Cardiac muscle cell (in vitro differentiated cells and primary cell): Measurements from ENCODE around the gene RAMACL. TPM values are rescaled to one million over a fixed set of nuclear protein-coding genes. Genes with fewer than 3 reads are reported as not detected.

Experiments used
- DNase-seq, 2 donors: peaks; one replicate each; pipeline versions ENCODE4 v3.0.0 to v3.0.0-alpha.2; 2010 to 2017; ENCODE audit warnings: low read depth in 1 of 2, low spot score in 1 of 2
- H3K27ac ChIP-seq: fragments of 200-600 bp; sonication (generic); 2 replicates; pipeline ENCODE4 v1.5.1; 2016
- H3K27me3 ChIP-seq: fragments of 200-600 bp; sonication (generic); 2 replicates; pipeline ENCODE4 v1.6.0; 2016; ENCODE audit warnings: control low read depth
- H3K36me3 ChIP-seq: fragments of 200-600 bp; sonication (generic); 2 replicates; pipeline ENCODE4 v1.5.1; 2016; ENCODE audit warnings: control low read depth
- H3K4me1 ChIP-seq: fragments of 200-600 bp; sonication (generic); 2 replicates; pipeline ENCODE4 v1.8.1; 2017; ENCODE audit warnings: low read depth, mild to moderate bottlenecking, mixed run types
- H3K4me3 ChIP-seq: fragments of 200-600 bp; sonication (generic); 2 replicates; pipeline ENCODE4 v1.5.1; 2016; ENCODE audit warnings: mild to moderate bottlenecking
- H3K9me3 ChIP-seq: fragments of 200-600 bp; sonication (generic); 2 replicates; pipeline ENCODE4 v1.5.1; 2017; ENCODE audit warnings: low read depth, mild to moderate bottlenecking, control low read depth
- CTCF ChIP-seq: IDR thresholded peaks from 2 replicates; pipeline ENCODE4 v1.5.1; 2012; ENCODE audit warnings: low read depth, mild to moderate bottlenecking, low read length
- polyA plus RNA-seq: library from polyadenylated mRNA; unstranded; fragments of >200 nt; fragmentation: Nextera tagmentation; extraction: Ambion mirVana; gene quantifications from 2 replicates; pipeline ENCODE4 v1.2.1, GENCODE V29; 2016
- total RNA-seq: library from RNA; depleted of rRNA; stranded (reverse); fragments of >200 nt; gene quantifications from 2 replicates; pipeline ENCODE4 v1.2.3, GENCODE V29; 2016

RAMACL gene
- total and polyA plus RNA-seq, 2 experiments from 2014 or later, result 0.44 to 0.45 TPM

GRCh38 chr6:166625356-166625755 lies 38.9 kb upstream of the RAMACL start:
- no peaks in the 10 kb centered on the region for H3K4me1 ChIP-seq
- peaks cover 35% of the 10 kb centered on the region for H3K27me3 ChIP-seq
- DNase-seq, result peak in 1 of 2 donors; percentile 87
- H3K4me3 ChIP-seq, result no peak overlapping the region
- no peak overlapping the region for H3K27ac ChIP-seq
- TF ChIP-seq CTCF, result no peak
- no peaks in the 10 kb centered on the region for H3K36me3 ChIP-seq
- H3K9me3 ChIP-seq, result no peaks in the 10 kb centered on the region

GRCh38 chr6:166624275-166624674 lies 37.8 kb upstream of the RAMACL start:
- H3K9me3 ChIP-seq, result no peaks in the 10 kb centered on the region
- no peak overlapping the region for H3K4me3 ChIP-seq
- H3K4me1 ChIP-seq, result peaks cover 3% of the 10 kb centered on the region
- no peak for TF ChIP-seq CTCF
- peak in 1 of 2 donors; percentile 96 for DNase-seq
- peaks cover 24% of the 10 kb centered on the region for H3K27me3 ChIP-seq
- no peak overlapping the region for H3K27ac ChIP-seq
- H3K36me3 ChIP-seq, result no peaks in the 10 kb centered on the region

- peaks cover 19% of the 10 kb centered on the region for H3K27me3 ChIP-seq
- H3K4me1 ChIP-seq, result peaks cover 6% of the 10 kb centered on the region
- no peak overlapping the region for H3K4me3 ChIP-seq
- TF ChIP-seq CTCF, result no peak
- peak in 1 of 2 donors; percentile 42 for DNase-seq
- no peak overlapping the region for H3K27ac ChIP-seq
- no peaks in the 10 kb centered on the region for H3K9me3 ChIP-seq
- H3K36me3 ChIP-seq, result no peaks in the 10 kb centered on the region
Observed at GRCh38 chr6:166623318-166623717, 36.8 kb upstream of the RAMACL start.

GRCh38 chr6:166621114-166621540 lies 34.6 kb upstream of the RAMACL start:
- Histone ChIP-seq H3K36me3 (no peaks in the 10 kb centered on the region), H3K4me3 (no peak overlapping the region), H3K4me1 (peaks cover 6% of the 10 kb centered on the region), H3K27me3 (peaks cover 19% of the 10 kb centered on the region), H3K27ac (no peak overlapping the region), H3K9me3 (no peaks in the 10 kb centered on the region)
- TF ChIP-seq CTCF, result no peak
- DNase-seq, result no peak

GRCh38 chr6:166620478-166621113 lies 34.1 kb upstream of the RAMACL start:
- no peak for DNase-seq
- Histone ChIP-seq H3K36me3 (no peaks in the 10 kb centered on the region), H3K27ac (no peak overlapping the region), H3K27me3 (peaks cover 14% of the 10 kb centered on the region), H3K4me3 (no peak overlapping the region), H3K4me1 (peaks cover 6% of the 10 kb centered on the region), H3K9me3 (no peaks in the 10 kb centered on the region)
- no peak for TF ChIP-seq CTCF
